ENCODE results near the gene PHF12. TPM values are rescaled to one million over a fixed set of nuclear protein-coding genes. Genes with fewer than 3 reads are reported as not detected.

PHF12 gene
- total RNA-seq (2022; extraction: Qiagen RNA extraction): 29.2 to 36.2 TPM (median 32.2 TPM) in 5 replicates

GRCh38 chr17:28951428-28951990, at the start of gene PHF12:
PHF12 (minus strand) TSS chr17:28951518; CDS start chr17:28950960, 558 bp downstream.

GRCh38 chr17:28902819-28903545, 48.3 kb downstream of the PHF12 start, which contains the start of gene DHRS13:
DHRS13 (minus strand) TSS chr17:28903079; CDS start chr17:28902944, 135 bp downstream.

GRCh38 chr17:28896884-28897768, 54.2 kb downstream of the PHF12 start, which contains the start of gene FLOT2:
FLOT2 (minus strand) TSS chr17:28897733; CDS start chr17:28897574, 159 bp downstream.

Other genes with a start within 250 kb of the PHF12 start
- gene PROCA1, start 239.6 kb downstream of the PHF12 start, total RNA-seq (2022; extraction: Qiagen RNA extraction): 0.93 to 1.2 TPM (median 1.2 TPM) in 5 replicates
- 210 to 239 TPM (median 227 TPM) in 5 replicates for gene RAB34, start 233.7 kb downstream of the PHF12 start, total RNA-seq (2022; extraction: Qiagen RNA extraction)
- 1,477 to 2,445 TPM (median 2,273 TPM) in 5 replicates for gene RPL23A, start 231.5 kb downstream of the PHF12 start, total RNA-seq (2022; extraction: Qiagen RNA extraction)
- 29.1 to 47.2 TPM (median 43.1 TPM) in 5 replicates for gene TLCD1, start 225.3 kb downstream of the PHF12 start, total RNA-seq (2022; extraction: Qiagen RNA extraction)
- gene NEK8, start 222.7 kb downstream of the PHF12 start, total RNA-seq (2022; extraction: Qiagen RNA extraction): 3.6 to 4.7 TPM (median 4.2 TPM) in 5 replicates
- 61.0 to 85.9 TPM (median 81.0 TPM) in 5 replicates for gene TRAF4, start 207.5 kb downstream of the PHF12 start, total RNA-seq (2022; extraction: Qiagen RNA extraction)
- gene FAM222B, start 108.7 kb downstream of the PHF12 start, total RNA-seq (2022; extraction: Qiagen RNA extraction): 37.6 to 44.6 TPM (median 41.0 TPM) in 5 replicates
- 86.8 to 92.5 TPM (median 88.1 TPM) in 5 replicates for gene ERAL1, start 96.5 kb downstream of the PHF12 start, total RNA-seq (2022; extraction: Qiagen RNA extraction)
- gene FLOT2, start 53.8 kb downstream of the PHF12 start, total RNA-seq (2022; extraction: Qiagen RNA extraction): 78.7 to 90.2 TPM (median 85.3 TPM) in 5 replicates
- gene DHRS13, start 48.4 kb downstream of the PHF12 start, total RNA-seq (2022; extraction: Qiagen RNA extraction): 5.6 to 6.9 TPM (median 6.5 TPM) in 5 replicates
- gene SEZ6, start 54.5 kb upstream of the PHF12 start, total RNA-seq (2022; extraction: Qiagen RNA extraction): 0.07 TPM in 1 of 5 replicates, not detected in the others
- gene PIPOX, start 91.6 kb upstream of the PHF12 start, total RNA-seq (2022; extraction: Qiagen RNA extraction): 0.10 to 0.43 TPM (median 0.22 TPM) in 4 of 5 replicates, not detected in the other
- gene MYO18A, start 228.9 kb upstream of the PHF12 start, total RNA-seq (2022; extraction: Qiagen RNA extraction): 22.4 to 27.8 TPM (median 24.8 TPM) in 5 replicates

Measured in A549 treated with Hydrocortisone at 1 μM for 4 hours (cell line).